ENCODE data around the gene SPRR1B.

SPRR1B gene

GRCh38 chr1:153081736-153082135 lies 50.7 kb downstream of the SPRR1B start:
- Histone ChIP-seq H3K36me3 (ENCODE audit: control insufficient read depth, insufficient read depth, low read length) (no peaks in the 10 kb centered on the region), H3K4me1 (ENCODE audit: control insufficient read depth, insufficient read depth, low read length) (0 out of 2 replicates have a peak, but pooled peaks cover 2% of the 10 kb centered on the region), H3K4me3 (ENCODE audit: low read depth, low read length) (no peak overlapping the region), H3K27ac (ENCODE audit: low read depth, low read length) (no peak overlapping the region), H3K9me3 (ENCODE audit: control insufficient read depth, insufficient read depth, low read length) (no peaks in the 10 kb centered on the region; the same call in 1 of the 2 replicates), H3K9ac (ENCODE audit: low read depth, low read length) (no peak overlapping the region), H3K27me3 (ENCODE audit: control insufficient read depth, insufficient read depth, low read length) (no peaks in the 10 kb centered on the region)

Measured in HUES48 (cell line).